ENCODE results near the gene HINT3. TPM values are rescaled to one million over a fixed set of nuclear protein-coding genes. Genes with fewer than 3 reads are reported as not detected.

Gene HINT3
- total RNA-seq, 2 donors from 2014 or later: 13.0 to 16.4 TPM

- peaks cover 9% of the 10 kb centered on the region for H3K36me3 ChIP-seq (ENCODE audit: control insufficient read depth, insufficient read depth, low read length)
- no peak overlapping the region for H3K9ac ChIP-seq (ENCODE audit: extremely low read depth, low read length, poor library complexity, severe bottlenecking)
- TF ChIP-seq, protein P1, sequence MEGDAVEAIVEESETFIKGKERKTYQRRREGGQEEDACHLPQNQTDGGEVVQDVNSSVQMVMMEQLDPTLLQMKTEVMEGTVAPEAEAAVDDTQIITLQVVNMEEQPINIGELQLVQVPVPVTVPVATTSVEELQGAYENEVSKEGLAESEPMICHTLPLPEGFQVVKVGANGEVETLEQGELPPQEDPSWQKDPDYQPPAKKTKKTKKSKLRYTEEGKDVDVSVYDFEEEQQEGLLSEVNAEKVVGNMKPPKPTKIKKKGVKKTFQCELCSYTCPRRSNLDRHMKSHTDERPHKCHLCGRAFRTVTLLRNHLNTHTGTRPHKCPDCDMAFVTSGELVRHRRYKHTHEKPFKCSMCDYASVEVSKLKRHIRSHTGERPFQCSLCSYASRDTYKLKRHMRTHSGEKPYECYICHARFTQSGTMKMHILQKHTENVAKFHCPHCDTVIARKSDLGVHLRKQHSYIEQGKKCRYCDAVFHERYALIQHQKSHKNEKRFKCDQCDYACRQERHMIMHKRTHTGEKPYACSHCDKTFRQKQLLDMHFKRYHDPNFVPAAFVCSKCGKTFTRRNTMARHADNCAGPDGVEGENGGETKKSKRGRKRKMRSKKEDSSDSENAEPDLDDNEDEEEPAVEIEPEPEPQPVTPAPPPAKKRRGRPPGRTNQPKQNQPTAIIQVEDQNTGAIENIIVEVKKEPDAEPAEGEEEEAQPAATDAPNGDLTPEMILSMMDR (conservative IDR thresholded peaks at IDR 0.05): no peak
- no peaks in the 10 kb centered on the region for H3K4me1 ChIP-seq (ENCODE audit: control insufficient read depth, insufficient read depth, low read length)
- Mint-ChIP-seq H3K4me1 (peaks cover 25% of the 10 kb centered on the region), H3K36me3 (ENCODE audit: low read depth) (peaks cover 15% of the 10 kb centered on the region), H3K27ac (no peak overlapping the region), H3K4me3 (no peak overlapping the region), H3K27me3 (ENCODE audit: insufficient read depth) (no peaks in the 10 kb centered on the region), H3K9me3 (no peaks in the 10 kb centered on the region)
- no peaks in the 10 kb centered on the region for H3K9me3 ChIP-seq (ENCODE audit: control insufficient read depth, low read length)
- no peak overlapping the region for H3K4me3 ChIP-seq (ENCODE audit: low read length)
- no peak for DNase-seq
- 97 to 100% methylated on average over 2 of the region's 2 CpGs for WGBS, 2 experiments (ENCODE audit: insufficient coverage in 1 of 2, insufficient read length in 1 of 2)
- no peak overlapping the region for H3K27ac ChIP-seq (ENCODE audit: low read depth, low read length)
- no peaks in the 10 kb centered on the region for H3K27me3 ChIP-seq (ENCODE audit: control insufficient read depth, insufficient read depth, low read length, poor library complexity, severe bottlenecking)
Measured at GRCh38 chr6:125963817-125964216, 7.2 kb downstream of the HINT3 start.

GRCh38 chr6:125966569-125966968 lies 10.0 kb downstream of the HINT3 start:
- Histone ChIP-seq H3K4me3 (ENCODE audit: low read length) (no peak overlapping the region), H3K4me1 (ENCODE audit: control insufficient read depth, insufficient read depth, low read length) (no peaks in the 10 kb centered on the region), H3K36me3 (ENCODE audit: control insufficient read depth, insufficient read depth, low read length) (peaks cover 9% of the 10 kb centered on the region), H3K27me3 (ENCODE audit: control insufficient read depth, insufficient read depth, low read length, poor library complexity, severe bottlenecking) (no peaks in the 10 kb centered on the region), H3K9me3 (ENCODE audit: control insufficient read depth, low read length) (no peaks in the 10 kb centered on the region), H3K27ac (ENCODE audit: low read depth, low read length) (no peak overlapping the region), H3K9ac (ENCODE audit: extremely low read depth, low read length, poor library complexity, severe bottlenecking) (no peak overlapping the region)
- H3K4me1 Mint-ChIP-seq: peaks cover 25% of the 10 kb centered on the region
- 100% methylated on average over 1 of the region's 1 CpG for WGBS, 2 experiments (ENCODE audit: insufficient coverage in 1 of 2, insufficient read length in 1 of 2)
- no peaks in the 10 kb centered on the region for H3K27me3 Mint-ChIP-seq (ENCODE audit: insufficient read depth)
- H3K9me3 Mint-ChIP-seq: no peaks in the 10 kb centered on the region
- no peak overlapping the region for H3K4me3 Mint-ChIP-seq
- no peak for DNase-seq
- TF ChIP-seq, protein P1 (conservative IDR thresholded peaks at IDR 0.05): no peak
- peaks cover 16% of the 10 kb centered on the region for H3K36me3 Mint-ChIP-seq (ENCODE audit: low read depth)
- H3K27ac Mint-ChIP-seq: no peak overlapping the region

GRCh38 chr6:125968493-125968892 lies 11.9 kb downstream of the HINT3 start:
- H3K4me1 Mint-ChIP-seq: peaks cover 18% of the 10 kb centered on the region
- Histone ChIP-seq H3K4me3 (ENCODE audit: low read length) (no peak overlapping the region), H3K27me3 (ENCODE audit: control insufficient read depth, insufficient read depth, low read length, poor library complexity, severe bottlenecking) (no peaks in the 10 kb centered on the region), H3K9me3 (ENCODE audit: control insufficient read depth, low read length) (no peaks in the 10 kb centered on the region), H3K4me1 (ENCODE audit: control insufficient read depth, insufficient read depth, low read length) (no peaks in the 10 kb centered on the region), H3K36me3 (ENCODE audit: control insufficient read depth, insufficient read depth, low read length) (peaks cover 13% of the 10 kb centered on the region), H3K9ac (ENCODE audit: extremely low read depth, low read length, poor library complexity, severe bottlenecking) (no peak overlapping the region), H3K27ac (ENCODE audit: low read depth, low read length) (no peak overlapping the region)
- no peaks in the 10 kb centered on the region for H3K27me3 Mint-ChIP-seq (ENCODE audit: insufficient read depth)
- 82 to 92% methylated on average over 2 of the region's 2 CpGs for WGBS, 2 experiments (ENCODE audit: insufficient coverage in 1 of 2, insufficient read length in 1 of 2)
- no peak overlapping the region for H3K27ac Mint-ChIP-seq
- TF ChIP-seq, protein P1 (conservative IDR thresholded peaks at IDR 0.05): no peak
- H3K36me3 Mint-ChIP-seq (ENCODE audit: low read depth): peaks cover 22% of the 10 kb centered on the region
- H3K4me3 Mint-ChIP-seq: no peak overlapping the region
- H3K9me3 Mint-ChIP-seq: no peaks in the 10 kb centered on the region
- DNase-seq: no peak

Measured in endodermal cell (in vitro differentiated cells).